Activated CD4-positive, alpha-beta T cell treated with anti-CD3 and anti-CD28 coated beads, Interleukin-2, amount 50 U/mL, for 1 hour (primary cell): Measurements from ENCODE around the gene PDIA4.
"Not testable (repeated sequence)": the region's sequence is repeated elsewhere in the genome, so short reads cannot be mapped to it uniquely, and the experiment has no call there.

Source experiments
- DNase-seq: peaks from one replicate; pipeline ENCODE4 v3.0.0-alpha.2; 2020

The PDIA4 gene, protein sequence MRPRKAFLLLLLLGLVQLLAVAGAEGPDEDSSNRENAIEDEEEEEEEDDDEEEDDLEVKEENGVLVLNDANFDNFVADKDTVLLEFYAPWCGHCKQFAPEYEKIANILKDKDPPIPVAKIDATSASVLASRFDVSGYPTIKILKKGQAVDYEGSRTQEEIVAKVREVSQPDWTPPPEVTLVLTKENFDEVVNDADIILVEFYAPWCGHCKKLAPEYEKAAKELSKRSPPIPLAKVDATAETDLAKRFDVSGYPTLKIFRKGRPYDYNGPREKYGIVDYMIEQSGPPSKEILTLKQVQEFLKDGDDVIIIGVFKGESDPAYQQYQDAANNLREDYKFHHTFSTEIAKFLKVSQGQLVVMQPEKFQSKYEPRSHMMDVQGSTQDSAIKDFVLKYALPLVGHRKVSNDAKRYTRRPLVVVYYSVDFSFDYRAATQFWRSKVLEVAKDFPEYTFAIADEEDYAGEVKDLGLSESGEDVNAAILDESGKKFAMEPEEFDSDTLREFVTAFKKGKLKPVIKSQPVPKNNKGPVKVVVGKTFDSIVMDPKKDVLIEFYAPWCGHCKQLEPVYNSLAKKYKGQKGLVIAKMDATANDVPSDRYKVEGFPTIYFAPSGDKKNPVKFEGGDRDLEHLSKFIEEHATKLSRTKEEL

GRCh38 chr7:149028346-149029109 is at the start of gene PDIA4:
PDIA4 (minus strand) TSS chr7:149028505; CDS start chr7:149028408, 97 bp downstream.
- DNase-seq = peak; percentile 99

DNA sequence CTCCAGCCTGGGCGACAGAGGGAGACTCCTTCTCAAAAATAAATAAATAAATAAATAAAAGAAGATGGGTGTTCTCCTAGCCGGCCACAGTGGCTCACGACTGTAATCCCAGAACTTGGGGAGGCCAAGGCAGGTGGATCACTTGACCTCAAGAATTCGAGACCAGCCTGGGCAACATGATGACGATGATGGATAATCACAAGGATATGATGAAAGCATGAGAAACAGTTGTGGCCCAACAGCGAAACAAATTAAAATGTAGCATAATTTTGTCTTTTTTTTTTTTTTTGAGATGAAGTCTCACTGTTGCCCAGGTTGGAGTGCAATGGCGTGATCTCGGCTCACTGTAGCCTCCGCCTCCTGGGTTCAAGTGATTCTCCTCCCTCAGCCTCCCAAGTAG is 49.3 kb upstream of the PDIA4 start:
- DNase-seq = no peak

DNA sequence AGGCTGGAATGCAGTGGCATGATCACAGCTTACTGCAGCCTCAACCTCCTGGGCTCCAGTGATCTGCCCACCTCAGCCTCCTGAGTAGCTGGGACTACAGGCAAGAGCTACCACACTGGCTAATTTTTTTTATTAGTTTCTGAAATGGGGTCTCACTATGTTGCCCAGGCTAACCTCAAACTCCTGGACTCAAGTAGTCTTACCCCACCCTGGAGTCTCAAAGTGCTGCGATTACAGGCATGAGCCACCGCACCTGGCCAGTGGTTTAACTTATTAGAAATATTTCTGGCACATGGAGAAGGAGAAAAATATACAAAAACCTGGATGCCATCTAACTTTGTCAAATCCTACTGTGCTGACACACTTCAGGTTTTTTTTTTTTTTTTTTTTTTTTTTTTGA is 47.0 kb upstream of the PDIA4 start:
- no peak for DNase-seq

- DNase-seq = no peak
Observed at GRCh38 chr7:149074116-149074885, 46.0 kb upstream of the PDIA4 start.

- no peak for DNase-seq
Observed at GRCh38 chr7:149072438-149072775, 44.1 kb upstream of the PDIA4 start.

- DNase-seq = peak; percentile 51
Observed at GRCh38 chr7:149071641-149072437, 43.5 kb upstream of the PDIA4 start.

DNA sequence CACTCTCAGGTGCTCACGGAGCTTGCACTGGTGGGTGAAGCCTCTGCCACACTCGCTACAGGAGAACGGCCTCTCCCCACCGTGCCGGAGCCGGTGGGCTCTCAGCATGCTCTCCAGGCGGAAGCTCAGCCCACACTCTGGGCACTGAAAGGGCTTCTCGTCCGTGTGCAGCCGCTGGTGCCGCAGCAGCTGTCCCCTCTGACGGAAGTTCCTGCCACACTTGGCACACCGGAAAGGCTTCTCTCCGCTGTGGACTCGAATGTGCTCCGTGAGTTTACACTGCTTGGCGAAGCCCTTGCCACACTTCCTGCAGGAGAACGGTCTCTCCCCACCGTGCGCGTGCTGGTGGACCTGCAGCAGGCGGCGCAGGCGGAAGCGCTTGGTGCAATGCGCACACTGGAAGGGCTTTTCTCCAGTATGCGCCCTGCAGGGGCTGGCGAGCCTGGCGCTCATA is 42.9 kb upstream of the PDIA4 start:
- no peak for DNase-seq

GRCh38 chr7:149070372-149071125 is 42.2 kb upstream of the PDIA4 start:
- DNase-seq = no peak

- DNase-seq = no peak
Observed at GRCh38 chr7:149067869-149068268, 39.6 kb upstream of the PDIA4 start.

DNA sequence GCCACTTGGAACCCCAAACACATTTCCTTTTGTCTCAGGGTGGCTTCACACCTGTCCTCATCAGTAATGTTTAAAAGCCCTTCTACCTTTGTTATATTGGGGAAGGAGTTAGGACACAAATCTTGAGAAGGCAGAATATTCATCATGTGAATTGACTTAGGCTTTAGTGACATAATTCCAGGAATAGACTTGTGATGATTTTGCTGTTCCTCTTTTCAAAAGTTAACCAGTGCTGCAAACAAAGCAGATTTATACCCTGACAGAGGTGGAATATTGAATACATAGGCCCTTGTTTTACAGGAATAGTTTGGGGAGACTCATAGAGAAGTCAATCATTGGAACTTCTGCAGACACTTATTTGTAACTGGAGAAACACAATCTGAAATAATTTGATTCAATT is 35.2 kb upstream of the PDIA4 start:
- no peak for DNase-seq

DNA sequence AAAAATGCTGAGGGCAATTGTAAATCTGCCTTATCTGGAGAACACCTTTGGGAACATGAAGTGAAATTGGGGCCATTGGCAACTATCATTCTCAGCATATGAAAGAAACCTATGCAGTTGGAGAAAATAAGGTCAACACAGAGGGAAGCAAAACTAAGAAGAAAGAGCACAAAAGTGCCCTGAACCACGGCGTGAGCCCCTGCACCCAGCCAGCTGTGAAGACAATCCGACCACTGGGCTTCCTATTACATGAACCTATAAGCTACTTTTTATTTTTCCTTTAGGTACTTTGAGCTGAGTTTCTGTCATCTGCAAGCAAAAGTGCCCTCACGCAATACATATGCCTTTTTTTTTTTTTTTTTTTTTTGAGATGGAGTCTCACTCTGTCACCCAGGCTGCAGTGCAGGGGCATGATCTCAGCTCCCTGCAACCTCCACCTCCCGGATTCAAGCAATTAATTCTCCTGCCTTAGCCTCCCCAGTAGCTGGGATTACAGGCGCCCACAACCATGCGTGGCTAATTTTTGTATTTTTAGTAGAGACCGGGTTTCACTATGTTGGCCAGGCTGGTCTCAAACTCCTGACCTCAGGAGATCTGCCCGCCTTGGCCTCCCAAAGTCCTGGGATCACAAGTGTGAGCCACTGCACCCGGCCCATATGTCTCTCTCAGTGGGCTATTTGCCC is 34.1 kb upstream of the PDIA4 start:
- not testable (repeated sequence) for DNase-seq

GRCh38 chr7:149060156-149060555 is 31.9 kb upstream of the PDIA4 start:
- no peak for DNase-seq

GRCh38 chr7:149053885-149054284 is 25.6 kb upstream of the PDIA4 start:
- DNase-seq = no peak

DNA sequence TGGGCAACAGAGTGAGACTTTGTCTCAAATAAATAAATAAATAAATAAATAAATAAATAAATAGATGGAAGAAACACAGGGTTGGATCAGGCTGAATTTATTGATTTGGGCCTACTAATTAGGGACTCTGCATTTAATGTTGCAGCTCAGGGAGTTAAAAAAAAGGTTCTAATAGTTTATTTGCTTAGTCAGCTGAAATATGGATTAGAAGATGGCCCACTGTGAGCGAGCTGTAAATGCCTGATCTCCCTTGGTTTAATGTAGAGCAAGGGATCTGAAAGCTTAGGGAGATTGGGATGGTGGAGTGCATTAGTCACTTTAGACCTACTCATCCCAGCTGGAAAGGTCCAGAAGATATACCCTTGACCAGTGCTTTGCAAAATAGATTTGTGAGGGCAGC is 25.1 kb upstream of the PDIA4 start:
- DNase-seq = no peak

- DNase-seq = no peak
Observed at GRCh38 chr7:149050941-149051340, 22.6 kb upstream of the PDIA4 start.

DNA sequence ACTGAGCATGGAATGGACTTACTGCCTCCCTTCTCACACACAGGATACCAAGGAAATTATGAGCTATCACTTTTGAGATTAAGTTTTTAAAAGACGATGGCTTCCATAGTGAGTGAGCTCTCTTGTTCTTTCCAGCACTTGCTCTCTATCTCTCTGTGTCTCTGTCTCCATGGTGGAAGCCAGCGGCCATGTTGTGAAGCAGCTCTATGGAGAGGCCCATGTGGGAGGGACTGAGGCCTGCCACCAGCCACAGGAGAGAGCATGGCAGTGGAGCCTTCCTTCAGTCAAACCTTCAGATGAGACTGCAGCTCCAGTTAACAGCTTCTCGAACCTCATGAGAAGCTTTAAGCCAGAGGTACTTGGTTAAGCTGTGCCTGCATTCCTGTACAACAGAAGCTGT is 20.5 kb upstream of the PDIA4 start:
- DNase-seq = no peak

GRCh38 chr7:149046416-149046815 is 18.1 kb upstream of the PDIA4 start:
- no peak for DNase-seq

GRCh38 chr7:149043936-149044335 is 15.6 kb upstream of the PDIA4 start:
- DNase-seq = no peak

DNA sequence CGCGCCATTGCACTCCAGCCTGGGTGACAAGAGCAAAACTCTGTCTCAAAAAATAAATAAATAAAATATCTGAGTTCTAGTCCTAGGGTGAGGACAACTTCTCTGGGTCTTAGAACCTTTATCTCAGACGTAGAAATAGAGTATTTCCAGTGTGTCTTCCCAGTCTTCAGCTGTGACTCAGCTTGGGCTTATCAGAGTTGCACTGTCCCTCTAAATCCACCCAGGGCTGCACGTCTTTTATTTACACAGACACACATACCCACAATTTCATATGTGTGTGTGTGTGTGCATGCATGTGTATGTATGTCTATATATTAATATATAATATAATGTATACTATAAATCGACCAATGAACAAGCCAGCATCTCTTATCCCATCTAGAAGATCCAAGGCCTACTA is 13.0 kb upstream of the PDIA4 start:
- no peak for DNase-seq

DNA sequence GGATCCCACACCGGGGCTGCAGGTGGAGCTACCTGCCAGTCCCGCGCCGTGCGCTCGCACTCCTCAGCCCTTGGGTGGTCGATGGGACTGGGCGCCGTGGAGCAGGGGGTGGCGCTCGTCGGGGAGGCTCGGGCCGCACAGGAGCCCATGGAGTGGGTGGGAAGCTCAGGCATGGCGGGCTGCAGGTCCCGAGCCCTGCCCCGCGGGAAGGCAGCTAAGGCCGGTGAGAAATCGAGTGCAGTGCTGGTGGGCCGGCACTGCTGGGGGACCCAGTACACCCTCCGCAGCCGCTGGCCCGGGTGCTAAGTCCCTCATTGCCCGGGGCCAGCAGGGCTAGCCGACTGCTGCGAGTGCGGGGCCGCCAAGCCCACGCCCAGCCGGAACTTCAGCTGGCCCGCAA is 10.3 kb upstream of the PDIA4 start:
- not testable (repeated sequence) for DNase-seq

DNA sequence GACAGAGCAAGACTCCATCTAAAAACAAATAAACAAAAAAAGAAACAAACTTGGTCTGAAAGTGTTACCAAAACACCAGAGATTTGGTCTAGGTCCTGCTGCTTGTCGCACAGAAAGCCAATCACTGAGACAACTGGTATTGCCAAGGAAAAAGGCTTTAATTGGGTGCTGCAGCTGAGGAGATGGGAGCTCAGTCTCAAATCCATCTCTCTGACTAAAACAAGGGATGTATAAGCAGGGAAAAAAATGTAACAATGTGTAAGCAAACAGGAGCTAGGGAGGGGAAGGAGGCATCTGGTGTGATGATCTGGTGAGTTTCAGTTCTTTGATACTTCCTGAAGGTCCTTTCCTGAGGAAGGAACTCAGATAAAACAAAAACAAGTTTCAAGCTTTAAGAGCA is 8.4 kb upstream of the PDIA4 start:
- no peak for DNase-seq
